Measurements from ENCODE around the gene MAFB.
"Not testable (repeated sequence)": the region's sequence is repeated elsewhere in the genome, so short reads cannot be mapped to it uniquely, and the experiment has no call there.

DNA sequence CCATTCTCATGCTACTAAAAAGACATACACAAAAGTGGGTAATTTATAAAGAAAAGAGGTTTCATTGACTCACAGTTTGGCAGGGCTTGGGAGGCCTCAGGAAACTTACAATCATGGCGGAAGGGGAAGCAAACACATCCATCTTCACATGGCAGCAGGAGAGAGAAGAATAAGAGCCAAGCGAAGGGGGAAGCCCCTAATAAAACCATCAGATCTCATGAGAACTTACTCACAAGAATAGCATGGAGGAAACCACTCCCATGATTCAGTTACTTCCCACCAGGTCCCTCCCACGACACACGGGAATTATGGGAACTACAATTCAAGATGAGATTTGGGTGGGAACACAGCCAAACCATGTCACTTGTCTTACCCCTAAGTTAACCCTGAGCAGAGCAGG lies 47.4 kb upstream of the MAFB start:
- TF ChIP-seq, protein P1, sequence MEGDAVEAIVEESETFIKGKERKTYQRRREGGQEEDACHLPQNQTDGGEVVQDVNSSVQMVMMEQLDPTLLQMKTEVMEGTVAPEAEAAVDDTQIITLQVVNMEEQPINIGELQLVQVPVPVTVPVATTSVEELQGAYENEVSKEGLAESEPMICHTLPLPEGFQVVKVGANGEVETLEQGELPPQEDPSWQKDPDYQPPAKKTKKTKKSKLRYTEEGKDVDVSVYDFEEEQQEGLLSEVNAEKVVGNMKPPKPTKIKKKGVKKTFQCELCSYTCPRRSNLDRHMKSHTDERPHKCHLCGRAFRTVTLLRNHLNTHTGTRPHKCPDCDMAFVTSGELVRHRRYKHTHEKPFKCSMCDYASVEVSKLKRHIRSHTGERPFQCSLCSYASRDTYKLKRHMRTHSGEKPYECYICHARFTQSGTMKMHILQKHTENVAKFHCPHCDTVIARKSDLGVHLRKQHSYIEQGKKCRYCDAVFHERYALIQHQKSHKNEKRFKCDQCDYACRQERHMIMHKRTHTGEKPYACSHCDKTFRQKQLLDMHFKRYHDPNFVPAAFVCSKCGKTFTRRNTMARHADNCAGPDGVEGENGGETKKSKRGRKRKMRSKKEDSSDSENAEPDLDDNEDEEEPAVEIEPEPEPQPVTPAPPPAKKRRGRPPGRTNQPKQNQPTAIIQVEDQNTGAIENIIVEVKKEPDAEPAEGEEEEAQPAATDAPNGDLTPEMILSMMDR (IDR thresholded peaks at IDR 0.05; ENCODE audit: insufficient read depth, low read length, poor library complexity, severe bottlenecking) = not testable (repeated sequence)
- not testable (repeated sequence) for TF ChIP-seq EZH2phosphoT487 (conservative IDR thresholded peaks at IDR 0.05; ENCODE audit: low read length)
